Measurements from ENCODE around the gene SCN9A.

The SCN9A gene

DNA sequence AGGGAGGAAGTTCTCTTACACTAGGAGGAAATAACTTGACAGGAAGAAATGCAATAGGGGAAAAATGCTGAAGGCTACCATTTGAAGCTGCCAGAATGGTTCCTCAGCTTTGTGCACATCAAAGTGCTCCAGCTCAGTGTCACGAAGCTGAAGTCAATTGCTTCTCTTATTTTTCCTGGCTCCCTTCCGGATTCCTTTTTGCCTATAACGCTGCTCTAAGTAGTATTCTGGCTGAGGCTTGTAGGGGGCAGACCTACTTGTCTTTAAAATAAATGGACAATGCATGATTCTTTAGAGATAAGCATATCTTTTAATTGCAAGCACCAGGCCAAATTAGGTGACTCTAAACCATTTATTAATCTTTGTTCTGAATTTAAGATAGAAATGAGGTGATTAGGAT lies 187.7 kb downstream of the SCN9A start:
- Histone ChIP-seq H3K18ac (ENCODE audit: low read depth in 1 of 2, low read length in 2 of 2) (no peak overlapping the region), H3K4me3 (ENCODE audit: insufficient read depth in 1 of 2, low read depth in 1 of 2, low read length in 2 of 2) (no peak overlapping the region), H3K23ac (ENCODE audit: low read length in 2 of 2) (no peak overlapping the region), H3K27ac (ENCODE audit: low read length, poor library complexity, severe bottlenecking) (no peak overlapping the region), H2BK5ac (ENCODE audit: low read depth, low read length, poor library complexity, severe bottlenecking) (no peak overlapping the region), H2AFZ (ENCODE audit: low read depth, low read length) (no peak overlapping the region), H3K9ac (ENCODE audit: low read length) (no peak overlapping the region), H4K91ac (ENCODE audit: low read length) (no peak overlapping the region), H3K9me3 (ENCODE audit: control insufficient read depth, low read length) (no peaks in the 10 kb centered on the region), H3K36me3 (ENCODE audit: control insufficient read depth in 1 of 2, insufficient read depth in 2 of 2, low read depth in 1 of 2, low read length in 2 of 2) (no peaks in the 10 kb centered on the region), H2BK120ac (ENCODE audit: low read depth, low read length) (no peak overlapping the region), H3K4me1 (ENCODE audit: control insufficient read depth, insufficient read depth, low read depth, low read length) (no peaks in the 10 kb centered on the region), H3K14ac (ENCODE audit: low read length in 2 of 2) (no peak overlapping the region), H2AK5ac (ENCODE audit: low read length, severe bottlenecking) (no peak overlapping the region), H2BK15ac (ENCODE audit: low read depth, poor library complexity, severe bottlenecking) (no peak overlapping the region), H3K4me2 (ENCODE audit: low read length, poor library complexity, severe bottlenecking) (no peak overlapping the region), H3K79me1 (replicated peaks; ENCODE audit: low read length, poor library complexity, severe bottlenecking) (no peaks in the 10 kb centered on the region), H3K4ac (ENCODE audit: low read depth in 1 of 2, low read length in 2 of 2) (no peak overlapping the region), H4K8ac (ENCODE audit: low read length) (no peak overlapping the region), H3K27me3 (ENCODE audit: control insufficient read depth in 1 of 2, insufficient read depth in 1 of 2, low read length in 2 of 2) (peaks cover 0 to 4% of the 10 kb centered on the region in 2 experiments), H2BK12ac (ENCODE audit: low read length in 2 of 2) (no peak overlapping the region)
- 66% methylated on average over 2 of the region's 3 CpGs for WGBS
- DNase-seq, result no peak

DNA sequence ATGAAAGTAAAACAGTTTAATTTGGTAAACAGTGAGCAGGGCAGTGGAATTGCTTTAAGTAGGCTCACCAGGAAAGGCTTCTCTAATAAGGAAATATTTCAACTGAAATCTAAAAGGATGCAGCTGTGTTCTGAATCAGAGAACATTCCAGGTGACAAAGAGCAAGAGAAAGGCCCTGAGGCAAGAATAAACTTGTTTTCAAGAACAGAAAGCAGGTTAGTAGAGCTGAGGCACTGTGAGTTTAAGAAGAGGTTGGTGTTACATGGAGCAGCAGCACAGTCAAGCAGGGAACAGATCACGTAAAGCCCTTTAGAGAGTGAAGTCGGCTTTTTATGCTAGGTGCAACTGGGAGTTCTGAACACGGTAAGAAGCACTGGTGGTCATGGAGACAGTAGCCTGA lies 191.0 kb downstream of the SCN9A start:
- no peak overlapping the region for H3K14ac ChIP-seq (ENCODE audit: low read length in 2 of 2)
- H3K4me2 ChIP-seq (ENCODE audit: low read length, poor library complexity, severe bottlenecking), result no peak overlapping the region
- H3K9me3 ChIP-seq (ENCODE audit: control insufficient read depth, low read length), result no peaks in the 10 kb centered on the region
- H2AK5ac ChIP-seq (ENCODE audit: low read length, severe bottlenecking), result no peak overlapping the region
- H3K4ac ChIP-seq (ENCODE audit: low read depth in 1 of 2, low read length in 2 of 2), result no peak overlapping the region
- H4K8ac ChIP-seq (ENCODE audit: low read length), result no peak overlapping the region
- H2AFZ ChIP-seq (ENCODE audit: low read depth, low read length), result no peak overlapping the region
- H3K4me3 ChIP-seq (ENCODE audit: insufficient read depth in 1 of 2, low read depth in 1 of 2, low read length in 2 of 2), result no peak overlapping the region
- H2BK5ac ChIP-seq (ENCODE audit: low read depth, low read length, poor library complexity, severe bottlenecking), result no peak overlapping the region
- no peak overlapping the region for H2BK15ac ChIP-seq (ENCODE audit: low read depth, poor library complexity, severe bottlenecking)
- no peaks in the 10 kb centered on the region for H3K4me1 ChIP-seq (ENCODE audit: control insufficient read depth, insufficient read depth, low read depth, low read length)
- no peak overlapping the region for H3K9ac ChIP-seq (ENCODE audit: low read length)
- WGBS, result 93% methylated on average over 2 of the region's 3 CpGs
- no peak for DNase-seq
- H3K79me1 ChIP-seq (replicated peaks; ENCODE audit: low read length, poor library complexity, severe bottlenecking), result no peaks in the 10 kb centered on the region
- no peak overlapping the region for H2BK12ac ChIP-seq (ENCODE audit: low read length in 2 of 2)
- H2BK120ac ChIP-seq (ENCODE audit: low read depth, low read length), result no peak overlapping the region
- no peak overlapping the region for H3K27ac ChIP-seq (ENCODE audit: low read length, poor library complexity, severe bottlenecking)
- no peak overlapping the region for H3K23ac ChIP-seq (ENCODE audit: low read length in 2 of 2)
- H3K36me3 ChIP-seq (ENCODE audit: control insufficient read depth in 1 of 2, insufficient read depth in 2 of 2, low read depth in 1 of 2, low read length in 2 of 2), result no peaks in the 10 kb centered on the region
- peaks cover 0 to 9% of the 10 kb centered on the region in 2 experiments for H3K27me3 ChIP-seq (ENCODE audit: control insufficient read depth in 1 of 2, insufficient read depth in 1 of 2, low read length in 2 of 2)
- H3K18ac ChIP-seq (ENCODE audit: low read depth in 1 of 2, low read length in 2 of 2), result no peak overlapping the region
- H4K91ac ChIP-seq (ENCODE audit: low read length), result no peak overlapping the region

DNA sequence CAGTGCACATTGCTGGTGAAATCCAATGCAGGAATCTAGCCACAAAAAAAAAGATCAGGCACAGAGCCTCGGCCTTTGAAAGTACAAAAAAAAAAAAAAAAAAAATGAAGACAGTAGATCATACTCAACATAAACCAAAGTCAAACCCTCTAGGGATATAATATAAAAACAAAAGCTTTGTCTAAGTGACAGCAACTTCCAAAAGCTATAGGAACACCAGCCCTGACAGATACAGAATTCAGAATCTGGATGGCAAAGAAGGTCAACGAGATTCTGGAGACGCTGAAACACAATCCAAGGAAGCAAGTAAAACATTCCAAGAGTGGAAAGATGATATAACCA lies 194.0 kb downstream of the SCN9A start:
- Histone ChIP-seq H3K79me1 (replicated peaks; ENCODE audit: low read length, poor library complexity, severe bottlenecking) (no peaks in the 10 kb centered on the region), H2BK15ac (ENCODE audit: low read depth, poor library complexity, severe bottlenecking) (no peak overlapping the region), H2BK5ac (ENCODE audit: low read depth, low read length, poor library complexity, severe bottlenecking) (no peak overlapping the region), H3K4me1 (ENCODE audit: control insufficient read depth, insufficient read depth, low read depth, low read length) (no peaks in the 10 kb centered on the region), H2AK5ac (ENCODE audit: low read length, severe bottlenecking) (no peak overlapping the region), H2AFZ (ENCODE audit: low read depth, low read length) (no peak overlapping the region), H3K36me3 (ENCODE audit: control insufficient read depth in 1 of 2, insufficient read depth in 2 of 2, low read depth in 1 of 2, low read length in 2 of 2) (no peaks in the 10 kb centered on the region), H3K4me2 (ENCODE audit: low read length, poor library complexity, severe bottlenecking) (no peak overlapping the region), H3K27ac (ENCODE audit: low read length, poor library complexity, severe bottlenecking) (no peak overlapping the region), H2BK12ac (ENCODE audit: low read length in 2 of 2) (no peak overlapping the region), H4K8ac (ENCODE audit: low read length) (no peak overlapping the region), H2BK120ac (ENCODE audit: low read depth, low read length) (no peak overlapping the region), H3K9ac (ENCODE audit: low read length) (no peak overlapping the region), H3K23ac (ENCODE audit: low read length in 2 of 2) (no peak overlapping the region), H3K9me3 (ENCODE audit: control insufficient read depth, low read length) (no peaks in the 10 kb centered on the region), H3K4me3 (ENCODE audit: insufficient read depth in 1 of 2, low read depth in 1 of 2, low read length in 2 of 2) (no peak overlapping the region), H3K4ac (ENCODE audit: low read depth in 1 of 2, low read length in 2 of 2) (no peak overlapping the region), H3K27me3 (ENCODE audit: control insufficient read depth in 1 of 2, insufficient read depth in 1 of 2, low read length in 2 of 2) (peaks cover 0 to 10% of the 10 kb centered on the region in 2 experiments), H3K14ac (ENCODE audit: low read length in 2 of 2) (no peak overlapping the region), H3K18ac (ENCODE audit: low read depth in 1 of 2, low read length in 2 of 2) (no peak overlapping the region), H4K91ac (ENCODE audit: low read length) (no peak overlapping the region)
- DNase-seq, result no peak
- no CpG with 5 or more reads among the region's 3 CpGs for WGBS

DNA sequence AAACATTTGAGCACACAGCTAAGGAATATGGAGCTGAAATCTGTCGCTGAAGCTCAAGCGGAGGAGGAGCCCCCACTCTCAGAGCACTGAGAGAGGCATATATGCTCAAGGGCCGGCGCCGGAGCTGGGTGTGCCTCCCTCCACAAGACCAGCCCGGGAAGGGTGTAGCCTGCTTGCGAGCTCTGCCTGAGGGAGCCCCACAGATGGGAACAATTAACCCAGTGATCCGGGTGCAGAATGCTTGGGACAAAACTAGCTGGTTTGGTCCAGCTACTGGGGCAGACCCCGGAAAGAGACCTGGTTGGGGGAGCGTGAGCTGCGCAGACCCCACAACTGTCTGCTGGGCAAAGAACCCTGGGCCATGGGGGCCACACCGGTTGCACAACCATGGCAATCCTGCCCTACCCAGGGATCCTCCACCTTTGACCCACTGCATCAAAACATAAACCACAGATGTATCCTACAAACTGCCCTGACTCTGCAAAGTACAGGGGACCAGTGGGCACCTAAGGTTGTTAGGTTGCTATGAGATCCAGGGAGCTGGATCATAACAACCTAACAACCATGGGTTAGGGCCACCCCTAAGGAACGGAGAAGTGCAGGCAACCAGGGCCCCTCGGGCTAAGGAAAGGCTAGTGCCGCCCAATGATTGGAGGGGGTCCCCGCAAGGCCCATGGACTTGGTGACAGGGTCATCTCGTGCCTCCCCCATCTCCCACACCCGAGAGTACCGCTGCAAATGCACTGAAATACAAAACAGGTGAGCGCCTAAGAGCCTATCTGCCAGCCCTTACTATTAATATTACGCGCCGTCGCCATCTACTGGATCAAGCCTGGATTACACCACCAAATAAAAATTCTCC lies 194.6 kb downstream of the SCN9A start:
- Histone ChIP-seq H2AK5ac (ENCODE audit: low read length, severe bottlenecking) (no peak overlapping the region), H3K27ac (ENCODE audit: low read length, poor library complexity, severe bottlenecking) (no peak overlapping the region), H4K8ac (ENCODE audit: low read length) (no peak overlapping the region), H3K4me1 (ENCODE audit: control insufficient read depth, insufficient read depth, low read depth, low read length) (no peaks in the 10 kb centered on the region), H3K9me3 (ENCODE audit: control insufficient read depth, low read length) (no peaks in the 10 kb centered on the region), H3K18ac (ENCODE audit: low read depth in 1 of 2, low read length in 2 of 2) (no peak overlapping the region), H2BK15ac (ENCODE audit: low read depth, poor library complexity, severe bottlenecking) (no peak overlapping the region), H3K4me3 (ENCODE audit: insufficient read depth in 1 of 2, low read depth in 1 of 2, low read length in 2 of 2) (no peak overlapping the region), H2BK12ac (ENCODE audit: low read length in 2 of 2) (no peak overlapping the region), H2BK5ac (ENCODE audit: low read depth, low read length, poor library complexity, severe bottlenecking) (no peak overlapping the region), H3K4me2 (ENCODE audit: low read length, poor library complexity, severe bottlenecking) (no peak overlapping the region), H3K9ac (ENCODE audit: low read length) (no peak overlapping the region), H3K79me1 (replicated peaks; ENCODE audit: low read length, poor library complexity, severe bottlenecking) (no peaks in the 10 kb centered on the region), H3K27me3 (ENCODE audit: control insufficient read depth in 1 of 2, insufficient read depth in 1 of 2, low read length in 2 of 2) (peaks cover 0 to 10% of the 10 kb centered on the region in 2 experiments), H2AFZ (ENCODE audit: low read depth, low read length) (no peak overlapping the region), H3K36me3 (ENCODE audit: control insufficient read depth in 1 of 2, insufficient read depth in 2 of 2, low read depth in 1 of 2, low read length in 2 of 2) (no peaks in the 10 kb centered on the region), H3K23ac (ENCODE audit: low read length in 2 of 2) (no peak overlapping the region), H3K4ac (ENCODE audit: low read depth in 1 of 2, low read length in 2 of 2) (no peak overlapping the region), H4K91ac (ENCODE audit: low read length) (no peak overlapping the region), H3K14ac (ENCODE audit: low read length in 2 of 2) (no peak overlapping the region), H2BK120ac (ENCODE audit: low read depth, low read length) (no peak overlapping the region)
- 61% methylated on average over 24 of the region's 24 CpGs for WGBS
- DNase-seq, result peak; percentile 43

Data from mesenchymal stem cell (in vitro differentiated cells and primary cell).